NB4 (cell line): ENCODE results near the gene BSCL2.

ENCODE experiments used
- POLR2A ChIP-seq: IDR thresholded peaks from 2 replicates; pipeline ENCODE4 v1.6.1; 2011; ENCODE audit warnings: mild to moderate bottlenecking; ENCODE audit not compliant: insufficient read length; ENCODE audit errors: extremely low read depth
- TF ChIP-seq, protein P1 (sequence below): IDR thresholded peaks from one replicate; pipeline ENCODE4 v1.5.1; 2012; ENCODE audit warnings: low read depth, low read length

GRCh38 chr11:62747475-62748160 lies 40.4 kb upstream of the BSCL2 start:
- TF ChIP-seq, protein P1, sequence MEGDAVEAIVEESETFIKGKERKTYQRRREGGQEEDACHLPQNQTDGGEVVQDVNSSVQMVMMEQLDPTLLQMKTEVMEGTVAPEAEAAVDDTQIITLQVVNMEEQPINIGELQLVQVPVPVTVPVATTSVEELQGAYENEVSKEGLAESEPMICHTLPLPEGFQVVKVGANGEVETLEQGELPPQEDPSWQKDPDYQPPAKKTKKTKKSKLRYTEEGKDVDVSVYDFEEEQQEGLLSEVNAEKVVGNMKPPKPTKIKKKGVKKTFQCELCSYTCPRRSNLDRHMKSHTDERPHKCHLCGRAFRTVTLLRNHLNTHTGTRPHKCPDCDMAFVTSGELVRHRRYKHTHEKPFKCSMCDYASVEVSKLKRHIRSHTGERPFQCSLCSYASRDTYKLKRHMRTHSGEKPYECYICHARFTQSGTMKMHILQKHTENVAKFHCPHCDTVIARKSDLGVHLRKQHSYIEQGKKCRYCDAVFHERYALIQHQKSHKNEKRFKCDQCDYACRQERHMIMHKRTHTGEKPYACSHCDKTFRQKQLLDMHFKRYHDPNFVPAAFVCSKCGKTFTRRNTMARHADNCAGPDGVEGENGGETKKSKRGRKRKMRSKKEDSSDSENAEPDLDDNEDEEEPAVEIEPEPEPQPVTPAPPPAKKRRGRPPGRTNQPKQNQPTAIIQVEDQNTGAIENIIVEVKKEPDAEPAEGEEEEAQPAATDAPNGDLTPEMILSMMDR = no peak
- TF ChIP-seq POLR2A = no peak
